GM23338 (cell line): ENCODE results near the gene PLD1. TPM values are rescaled to one million over a fixed set of nuclear protein-coding genes. Genes with fewer than 3 reads are reported as not detected.

Experiments
- ATAC-seq: fragments of 200-7000 bp; cut with Tn5 transposase; 3 replicates; pipeline ENCODE4 v1.9.1; 2020
- DNase-seq: peaks from one replicate; pipeline ENCODE4 v3.0.0-alpha.2; 2015; ENCODE audit warnings: low spot score
- H2AFZ ChIP-seq: fragments of 200-600 bp; sonication (generic); 2 replicates; pipeline ENCODE4 v1.8.0; 2016; ENCODE audit warnings: antibody characterized with exemption, mild to moderate bottlenecking, moderate library complexity
- H3F3A ChIP-seq: fragments of 200-600 bp; sonication (generic); replicated peaks from 2 replicates; pipeline ENCODE4 v1.8.0; 2017; ENCODE audit warnings: antibody characterized with exemption, mixed run types, low read depth
- H3K27ac ChIP-seq: fragments of 200-600 bp; sonication (generic); 2 replicates; pipeline ENCODE4 v1.6.1; 2016; ENCODE audit warnings: low read depth
- H3K27me3 ChIP-seq: fragments of 200-600 bp; sonication (generic); 2 replicates; pipeline ENCODE4 v1.8.0; 2016; ENCODE audit warnings: mild to moderate bottlenecking, mixed run types, moderate library complexity; ENCODE audit not compliant: insufficient read depth
- H3K36me3 ChIP-seq: fragments of 200-600 bp; sonication (generic); 2 replicates; pipeline ENCODE4 v1.8.0; 2016; ENCODE audit warnings: mild to moderate bottlenecking; ENCODE audit not compliant: insufficient read depth
- H3K4me1 ChIP-seq: fragments of 200-600 bp; sonication (generic); 2 replicates; pipeline ENCODE4 v1.8.0; 2016; ENCODE audit warnings: mild to moderate bottlenecking, moderate library complexity; ENCODE audit not compliant: insufficient read depth
- H3K4me2 ChIP-seq: fragments of 200-600 bp; sonication (generic); 2 replicates; pipeline ENCODE4 v1.7.1; 2017; ENCODE audit warnings: mixed run types
- H3K4me3 ChIP-seq: fragments of 200-600 bp; sonication (generic); 2 replicates; pipeline ENCODE4 v1.6.1; 2016; ENCODE audit warnings: mixed run types
- H3K79me2 ChIP-seq: fragments of 200-600 bp; sonication (generic); replicated peaks from 2 replicates; pipeline ENCODE4 v1.8.0; 2017; ENCODE audit warnings: mild to moderate bottlenecking; ENCODE audit not compliant: insufficient read depth
- H3K9me2 ChIP-seq: fragments of 200-600 bp; sonication (generic); 2 replicates; pipeline ENCODE4 v1.8.0; 2017; ENCODE audit not compliant: insufficient read depth
- H4K20me1 ChIP-seq: fragments of 200-600 bp; sonication (generic); replicated peaks from 2 replicates; pipeline ENCODE4 v1.8.0; 2017; ENCODE audit warnings: mild to moderate bottlenecking; ENCODE audit not compliant: insufficient read depth
- H3K27ac Mint-ChIP-seq: 2 replicates; pipeline ENCODE4 v1.8.0; 2020; ENCODE audit warnings: inconsistent platforms, mild to moderate bottlenecking, moderate library complexity, mixed read lengths
- H3K27me3 Mint-ChIP-seq: 3 replicates; pipeline ENCODE4 v1.8.0; 2022; ENCODE audit warnings: low read depth, mild to moderate bottlenecking, moderate library complexity, mixed read lengths, inconsistent platforms; ENCODE audit not compliant: insufficient read depth, poor library complexity
- H3K36me3 Mint-ChIP-seq: 3 replicates; pipeline ENCODE4 v1.8.0; 2021; ENCODE audit warnings: low read depth, mild to moderate bottlenecking, inconsistent platforms, moderate library complexity, mixed read lengths
- H3K4me1 Mint-ChIP-seq: 3 replicates; pipeline ENCODE4 v1.8.0; 2020; ENCODE audit warnings: mild to moderate bottlenecking, inconsistent platforms, mixed read lengths
- H3K4me3 Mint-ChIP-seq: 3 replicates; pipeline ENCODE4 v1.8.0; 2021; ENCODE audit warnings: moderate library complexity, mild to moderate bottlenecking, inconsistent platforms, mixed read lengths
- H3K9me3 Mint-ChIP-seq: 3 replicates; pipeline ENCODE4 v1.8.0; 2020; ENCODE audit warnings: moderate library complexity, mild to moderate bottlenecking, inconsistent platforms, mixed read lengths
- CREB1 ChIP-seq: fragments of 250-450 bp; sonication (Bioruptor Pico); IDR thresholded peaks from 2 replicates; pipeline ENCODE4 v1.5.0; 2020; ENCODE audit warnings: low read depth, mild to moderate bottlenecking, moderate library complexity
- EZH2 ChIP-seq: fragments of 200-600 bp; sonication (generic); IDR thresholded peaks from one replicate; pipeline ENCODE4 v1.8.0; 2017; ENCODE audit warnings: antibody characterized with exemption, mild to moderate bottlenecking, low read depth; ENCODE audit not compliant: unreplicated experiment
- EZH2phosphoT487 ChIP-seq: fragments of 200-600 bp; sonication (generic); IDR thresholded peaks from one replicate; pipeline ENCODE4 v1.8.1; 2018; ENCODE audit warnings: antibody characterized with exemption; ENCODE audit not compliant: unreplicated experiment
- JUNB ChIP-seq: IDR thresholded peaks from one replicate; pipeline ENCODE4 v1.6.1; 2016; ENCODE audit warnings: antibody characterized with exemption; ENCODE audit not compliant: unreplicated experiment
- NANOG ChIP-seq: IDR thresholded peaks from 2 replicates; pipeline ENCODE4 v1.6.1; 2016; ENCODE audit warnings: antibody characterized with exemption, borderline replicate concordance
- STAT1 ChIP-seq: IDR thresholded peaks from one replicate; pipeline ENCODE4 v1.6.1; 2016; ENCODE audit warnings: antibody characterized with exemption; ENCODE audit not compliant: unreplicated experiment
- ZNF114 ChIP-seq: fragments of 250-450 bp; sonication (Bioruptor Pico); IDR thresholded peaks from 2 replicates; pipeline ENCODE4 v1.5.0; 2020; ENCODE audit warnings: mild to moderate bottlenecking, moderate library complexity
- ZNF331 ChIP-seq: fragments of 250-450 bp; sonication (Bioruptor Pico); IDR thresholded peaks from 2 replicates; pipeline ENCODE4 v1.5.0; 2020; ENCODE audit warnings: low read depth, mild to moderate bottlenecking, moderate library complexity
- polyA plus RNA-seq: library from polyadenylated mRNA; unstranded; fragments of >200 nt; fragmentation: Nextera tagmentation; extraction: Ambion mirVana; gene quantifications from 2 replicates; pipeline ENCODE4 v1.2.1, GENCODE V29; 2016
- total RNA-seq: library from RNA; depleted of rRNA; stranded (reverse); fragments of >200 nt; shearing (Covaris generic); gene quantifications from 2 replicates; pipeline ENCODE4 v1.2.3, GENCODE V29; 2014
- TF ChIP-seq, protein P1 (sequence below): IDR thresholded peaks from 2 replicates; pipeline ENCODE4 v1.6.1; 2016; ENCODE audit warnings: antibody characterized with exemption
- TF ChIP-seq, protein P2 (sequence below), 2 experiments: fragments of 200-600 bp in 1 of 2; sonication (generic) in 1 of 2; conservative IDR thresholded peaks; 2 replicates each; pipeline versions ENCODE4 v1.5.1 to v1.6.1; 2016 to 2017; ENCODE audit warnings: antibody characterized with exemption in 2 of 2, low read depth in 2 of 2, mild to moderate bottlenecking in 2 of 2, moderate library complexity in 1 of 2
- TF ChIP-seq, protein P3 (sequence below): IDR thresholded peaks from one replicate; pipeline ENCODE4 v1.6.1; 2018; ENCODE audit warnings: antibody characterized with exemption; ENCODE audit not compliant: unreplicated experiment

The PLD1 gene
- total and polyA plus RNA-seq, 2 experiments from 2014 or later, result 1.4 to 2.2 TPM

DNA sequence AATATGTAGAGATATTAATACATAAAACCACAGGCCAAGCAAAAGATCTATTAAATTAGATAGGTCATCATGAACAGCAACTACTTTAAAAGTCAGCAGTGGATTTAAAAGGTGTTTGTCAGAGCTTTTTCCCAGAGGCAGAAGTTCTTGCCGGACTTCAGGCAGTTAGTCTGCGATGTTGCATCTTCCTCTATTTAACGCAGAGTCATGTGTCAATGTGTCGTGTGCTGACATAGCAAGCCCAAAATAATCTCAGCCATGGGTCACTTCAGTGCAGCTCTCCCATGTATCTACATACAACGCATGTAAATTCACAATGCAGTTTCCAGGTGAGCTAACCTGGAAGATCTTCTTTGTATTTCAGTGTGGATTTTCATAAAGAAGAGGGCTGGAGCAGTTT lies 24.8 kb upstream of the PLD1 start:
- no peak for DNase-seq
- TF ChIP-seq EZH2phosphoT487 (no peak), ZNF331 (CRISPR knock-in tag) (no peak), NANOG (no peak), CREB1 (no peak), STAT1 (no peak), EZH2 (no peak), JUNB (no peak), ZNF114 (CRISPR knock-in tag) (no peak)
- TF ChIP-seq, protein P1, sequence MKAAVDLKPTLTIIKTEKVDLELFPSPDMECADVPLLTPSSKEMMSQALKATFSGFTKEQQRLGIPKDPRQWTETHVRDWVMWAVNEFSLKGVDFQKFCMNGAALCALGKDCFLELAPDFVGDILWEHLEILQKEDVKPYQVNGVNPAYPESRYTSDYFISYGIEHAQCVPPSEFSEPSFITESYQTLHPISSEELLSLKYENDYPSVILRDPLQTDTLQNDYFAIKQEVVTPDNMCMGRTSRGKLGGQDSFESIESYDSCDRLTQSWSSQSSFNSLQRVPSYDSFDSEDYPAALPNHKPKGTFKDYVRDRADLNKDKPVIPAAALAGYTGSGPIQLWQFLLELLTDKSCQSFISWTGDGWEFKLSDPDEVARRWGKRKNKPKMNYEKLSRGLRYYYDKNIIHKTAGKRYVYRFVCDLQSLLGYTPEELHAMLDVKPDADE, result no peak
- TF ChIP-seq, protein P2, sequence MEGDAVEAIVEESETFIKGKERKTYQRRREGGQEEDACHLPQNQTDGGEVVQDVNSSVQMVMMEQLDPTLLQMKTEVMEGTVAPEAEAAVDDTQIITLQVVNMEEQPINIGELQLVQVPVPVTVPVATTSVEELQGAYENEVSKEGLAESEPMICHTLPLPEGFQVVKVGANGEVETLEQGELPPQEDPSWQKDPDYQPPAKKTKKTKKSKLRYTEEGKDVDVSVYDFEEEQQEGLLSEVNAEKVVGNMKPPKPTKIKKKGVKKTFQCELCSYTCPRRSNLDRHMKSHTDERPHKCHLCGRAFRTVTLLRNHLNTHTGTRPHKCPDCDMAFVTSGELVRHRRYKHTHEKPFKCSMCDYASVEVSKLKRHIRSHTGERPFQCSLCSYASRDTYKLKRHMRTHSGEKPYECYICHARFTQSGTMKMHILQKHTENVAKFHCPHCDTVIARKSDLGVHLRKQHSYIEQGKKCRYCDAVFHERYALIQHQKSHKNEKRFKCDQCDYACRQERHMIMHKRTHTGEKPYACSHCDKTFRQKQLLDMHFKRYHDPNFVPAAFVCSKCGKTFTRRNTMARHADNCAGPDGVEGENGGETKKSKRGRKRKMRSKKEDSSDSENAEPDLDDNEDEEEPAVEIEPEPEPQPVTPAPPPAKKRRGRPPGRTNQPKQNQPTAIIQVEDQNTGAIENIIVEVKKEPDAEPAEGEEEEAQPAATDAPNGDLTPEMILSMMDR (conservative IDR thresholded peaks at IDR 0.05; ENCODE audit: low read depth in 2 of 2), result no peak
- TF ChIP-seq, protein P3, sequence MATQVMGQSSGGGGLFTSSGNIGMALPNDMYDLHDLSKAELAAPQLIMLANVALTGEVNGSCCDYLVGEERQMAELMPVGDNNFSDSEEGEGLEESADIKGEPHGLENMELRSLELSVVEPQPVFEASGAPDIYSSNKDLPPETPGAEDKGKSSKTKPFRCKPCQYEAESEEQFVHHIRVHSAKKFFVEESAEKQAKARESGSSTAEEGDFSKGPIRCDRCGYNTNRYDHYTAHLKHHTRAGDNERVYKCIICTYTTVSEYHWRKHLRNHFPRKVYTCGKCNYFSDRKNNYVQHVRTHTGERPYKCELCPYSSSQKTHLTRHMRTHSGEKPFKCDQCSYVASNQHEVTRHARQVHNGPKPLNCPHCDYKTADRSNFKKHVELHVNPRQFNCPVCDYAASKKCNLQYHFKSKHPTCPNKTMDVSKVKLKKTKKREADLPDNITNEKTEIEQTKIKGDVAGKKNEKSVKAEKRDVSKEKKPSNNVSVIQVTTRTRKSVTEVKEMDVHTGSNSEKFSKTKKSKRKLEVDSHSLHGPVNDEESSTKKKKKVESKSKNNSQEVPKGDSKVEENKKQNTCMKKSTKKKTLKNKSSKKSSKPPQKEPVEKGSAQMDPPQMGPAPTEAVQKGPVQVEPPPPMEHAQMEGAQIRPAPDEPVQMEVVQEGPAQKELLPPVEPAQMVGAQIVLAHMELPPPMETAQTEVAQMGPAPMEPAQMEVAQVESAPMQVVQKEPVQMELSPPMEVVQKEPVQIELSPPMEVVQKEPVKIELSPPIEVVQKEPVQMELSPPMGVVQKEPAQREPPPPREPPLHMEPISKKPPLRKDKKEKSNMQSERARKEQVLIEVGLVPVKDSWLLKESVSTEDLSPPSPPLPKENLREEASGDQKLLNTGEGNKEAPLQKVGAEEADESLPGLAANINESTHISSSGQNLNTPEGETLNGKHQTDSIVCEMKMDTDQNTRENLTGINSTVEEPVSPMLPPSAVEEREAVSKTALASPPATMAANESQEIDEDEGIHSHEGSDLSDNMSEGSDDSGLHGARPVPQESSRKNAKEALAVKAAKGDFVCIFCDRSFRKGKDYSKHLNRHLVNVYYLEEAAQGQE, result no peak
- Mint-ChIP-seq H3K9me3 (no peaks in the 10 kb centered on the region), H3K4me3 (no peak overlapping the region), H3K27me3 (no peaks in the 10 kb centered on the region), H3K4me1 (peaks cover 11% of the 10 kb centered on the region), H3K36me3 (no peaks in the 10 kb centered on the region), H3K27ac (no peak overlapping the region)
- Histone ChIP-seq H3K4me2 (no peak overlapping the region), H3K4me1 (no peaks in the 10 kb centered on the region), H3K4me3 (no peak overlapping the region), H3K27ac (no peak overlapping the region), H4K20me1 (no peaks in the 10 kb centered on the region), H3K79me2 (no peaks in the 10 kb centered on the region), H3K27me3 (no peaks in the 10 kb centered on the region), H3F3A (no peaks in the 10 kb centered on the region), H3K36me3 (no peaks in the 10 kb centered on the region), H3K9me2 (no peaks in the 10 kb centered on the region), H2AFZ (no peak overlapping the region)
- no peak for ATAC-seq
